H9 (cell line): ENCODE results near the gene ARHGAP15. TPM values are rescaled to one million over a fixed set of nuclear protein-coding genes. Genes with fewer than 3 reads are reported as not detected.
A peak's percentile ranks its signal among the peaks of the same experiment; 100 is the strongest.

Experiments
- DNase-seq: peaks from one replicate; pipeline ENCODE4 v3.0.0-alpha.2; 2017
- H2AFZ ChIP-seq: one replicate; pipeline ENCODE4 v1.6.1; 2013; ENCODE audit warnings: mild to moderate bottlenecking, low read length, control low read depth, moderate library complexity
- H2AK5ac ChIP-seq: 2 replicates; pipeline ENCODE4 v1.6.1; 2013; ENCODE audit warnings: low read length, control low read depth, mixed read lengths; ENCODE audit not compliant: insufficient read length
- H2BK120ac ChIP-seq: one replicate; pipeline ENCODE4 v1.6.1; 2013; ENCODE audit warnings: low read depth, mild to moderate bottlenecking, low read length, control low read depth, inconsistent platforms; ENCODE audit not compliant: poor library complexity, severe bottlenecking
- H2BK12ac ChIP-seq: 2 replicates; pipeline ENCODE4 v1.6.1; 2013; ENCODE audit warnings: low read length, control low read depth, mixed read lengths, low read depth; ENCODE audit not compliant: insufficient read length
- H2BK15ac ChIP-seq: 2 replicates; pipeline ENCODE4 v1.6.1; 2013; ENCODE audit warnings: low read depth, low read length, control low read depth
- H2BK20ac ChIP-seq: one replicate; pipeline ENCODE4 v1.6.1; 2013; ENCODE audit warnings: low read depth, mild to moderate bottlenecking, low read length, control low read depth, inconsistent platforms; ENCODE audit not compliant: poor library complexity, severe bottlenecking
- H2BK5ac ChIP-seq: 2 replicates; pipeline ENCODE4 v1.6.1; 2013; ENCODE audit warnings: low read length, control low read depth, mixed read lengths; ENCODE audit not compliant: insufficient read length
- H3K14ac ChIP-seq: 2 replicates; pipeline ENCODE4 v1.6.1; 2013; ENCODE audit warnings: low read length, control low read depth; ENCODE audit not compliant: insufficient read depth
- H3K18ac ChIP-seq: 2 replicates; pipeline ENCODE4 v1.6.1; 2013; ENCODE audit warnings: low read depth, mild to moderate bottlenecking, mixed read lengths, low read length, control low read depth; ENCODE audit not compliant: insufficient read length
- H3K23ac ChIP-seq: 2 replicates; pipeline ENCODE4 v1.6.1; 2013; ENCODE audit warnings: low read length, control low read depth, mixed read lengths, low read depth; ENCODE audit not compliant: insufficient read length
- H3K23me2 ChIP-seq: 2 replicates; pipeline ENCODE4 v1.6.1; 2013; ENCODE audit warnings: low read depth, mild to moderate bottlenecking, mixed read lengths, low read length, control low read depth; ENCODE audit not compliant: insufficient read length, poor library complexity, severe bottlenecking
- H3K27ac ChIP-seq: 2 replicates; pipeline ENCODE4 v1.5.1; 2013; ENCODE audit warnings: low read length, control low read depth, mixed read lengths, low read depth; ENCODE audit not compliant: insufficient read length
- H3K27me3 ChIP-seq: 2 replicates; pipeline ENCODE4 v1.6.1; 2013; ENCODE audit warnings: low read length, control low read depth, inconsistent platforms; ENCODE audit not compliant: insufficient read depth
- H3K4ac ChIP-seq: 2 replicates; pipeline ENCODE4 v1.6.1; 2013; ENCODE audit warnings: low read depth, mild to moderate bottlenecking, control low read depth, inconsistent platforms, low read length, moderate library complexity
- H3K4me1 ChIP-seq: 2 replicates; pipeline ENCODE4 v1.6.1; 2013; ENCODE audit warnings: low read length, control low read depth, inconsistent platforms; ENCODE audit not compliant: insufficient read depth
- H3K4me2 ChIP-seq: 2 replicates; pipeline ENCODE4 v1.6.1; 2013; ENCODE audit warnings: low read length, control low read depth, mixed read lengths; ENCODE audit not compliant: insufficient read length, insufficient read depth
- H3K56ac ChIP-seq: 2 replicates; pipeline ENCODE4 v1.6.1; 2013; ENCODE audit warnings: low read depth, mild to moderate bottlenecking, mixed read lengths, low read length, control low read depth; ENCODE audit not compliant: insufficient read length
- H3K79me1 ChIP-seq: 2 replicates; pipeline ENCODE4 v1.6.1; 2013; ENCODE audit warnings: low read depth, mild to moderate bottlenecking, moderate library complexity, low read length, control low read depth, inconsistent platforms; ENCODE audit not compliant: insufficient read depth, poor library complexity, severe bottlenecking
- H3K79me2 ChIP-seq: 2 replicates; pipeline ENCODE4 v1.6.1; 2013; ENCODE audit warnings: low read length, control low read depth, inconsistent platforms; ENCODE audit not compliant: insufficient read depth
- H3K9ac ChIP-seq: 2 replicates; pipeline ENCODE4 v1.6.1; 2013; ENCODE audit warnings: low read length, control low read depth, mixed read lengths; ENCODE audit not compliant: insufficient read length; ENCODE audit errors: extremely low read depth
- H3K9me3 ChIP-seq: one replicate; pipeline ENCODE4 v1.6.1; 2013; ENCODE audit warnings: low read depth, low read length, inconsistent platforms; ENCODE audit not compliant: control insufficient read depth
- H3T11ph ChIP-seq: one replicate; pipeline ENCODE4 v1.6.1; 2013; ENCODE audit warnings: mild to moderate bottlenecking, low read length, control low read depth, inconsistent platforms
- H4K20me1 ChIP-seq: one replicate; pipeline ENCODE4 v1.6.1; 2013; ENCODE audit not compliant: control insufficient read depth, insufficient read length, insufficient read depth
- H4K5ac ChIP-seq: 2 replicates; pipeline ENCODE4 v1.6.1; 2013; ENCODE audit warnings: low read depth, mild to moderate bottlenecking, mixed read lengths, low read length, control low read depth; ENCODE audit not compliant: insufficient read length
- H4K8ac ChIP-seq: replicated peaks from 2 replicates; pipeline ENCODE4 v1.6.1; 2013; ENCODE audit warnings: low read length, control low read depth, mixed read lengths, low read depth; ENCODE audit not compliant: insufficient read length
- H4K91ac ChIP-seq: 2 replicates; pipeline ENCODE4 v1.6.1; 2013; ENCODE audit warnings: low read depth, mild to moderate bottlenecking, moderate library complexity, mixed read lengths, low read length, control low read depth; ENCODE audit not compliant: insufficient read length
- H3K27ac Mint-ChIP-seq, 3 experiments: 2 replicates in 2 of 3; 3 replicates in 1 of 3; pipeline ENCODE4 v1.8.0; 2020 to 2021; ENCODE audit warnings: mixed read lengths in 3 of 3, mild to moderate bottlenecking in 1 of 3, moderate library complexity in 1 of 3
- H3K27me3 Mint-ChIP-seq: 2 replicates; pipeline ENCODE4 v1.8.0; 2021; ENCODE audit warnings: low read depth, mild to moderate bottlenecking, moderate library complexity, mixed read lengths
- H3K36me3 Mint-ChIP-seq, 3 experiments: 2 replicates in 2 of 3; 3 replicates in 1 of 3; pipeline ENCODE4 v1.8.0; 2020 to 2021; ENCODE audit warnings: low read depth in 3 of 3, mixed read lengths in 3 of 3; ENCODE audit not compliant: insufficient read depth in 1 of 3
- H3K4me1 Mint-ChIP-seq, 2 experiments: 2 replicates each; pipeline ENCODE4 v1.8.0; 2020; ENCODE audit warnings: mixed read lengths in 2 of 2
- H3K4me3 Mint-ChIP-seq, 2 experiments: 2 replicates in 1 of 2; 3 replicates in 1 of 2; pipeline ENCODE4 v1.8.0; 2020 to 2021; ENCODE audit warnings: mild to moderate bottlenecking in 2 of 2, mixed read lengths in 2 of 2, moderate library complexity in 1 of 2
- H3K9me3 Mint-ChIP-seq, 2 experiments: 2 replicates in 1 of 2; 3 replicates in 1 of 2; pipeline ENCODE4 v1.8.0; 2020; ENCODE audit warnings: mild to moderate bottlenecking in 2 of 2, mixed read lengths in 2 of 2, moderate library complexity in 1 of 2
- CTCF ChIP-seq: fragments of 200-600 bp; sonication (generic); conservative IDR thresholded peaks from 3 replicates; pipeline ENCODE4 v1.8.0; 2021; ENCODE audit warnings: antibody characterized with exemption, mild to moderate bottlenecking
- WGBS: extraction: QIAGEN DNeasy Blood & Tissue Kit; methylation state at CpG from one replicate; pipeline ENCODE4 v1.1.7; 2013; ENCODE audit warnings: missing lambda C conversion rate, low lambda C conversion rate, mixed read lengths; ENCODE audit not compliant: insufficient read length; ENCODE audit errors: extremely low coverage; 5-methylcytosine and 5-hydroxymethylcytosine counted together
- total RNA-seq: library from RNA; stranded (reverse); gene quantifications from 2 replicates; pipeline ENCODE4 v1.2.1, GENCODE V29; 2021

ARHGAP15 gene
- total RNA-seq, 1 experiment from 2014 or later: not detected

- no peak for DNase-seq
- Histone ChIP-seq H3K18ac (no peak overlapping the region), H3K4ac (no peak overlapping the region), H3K4me1 (peaks cover 5% of the 10 kb centered on the region; the same call in 1 of the 2 replicates), H3K9ac (no peak overlapping the region), H3K27me3 (no peaks in the 10 kb centered on the region), H2BK12ac (no peak overlapping the region), H2AK5ac (no peak overlapping the region), H3T11ph (no peak overlapping the region), H3K23me2 (no peaks in the 10 kb centered on the region), H3K23ac (no peak overlapping the region), H4K91ac (no peak overlapping the region), H4K8ac (no peak overlapping the region), H3K9me3 (no peaks in the 10 kb centered on the region), H3K79me1 (no peaks in the 10 kb centered on the region), H4K5ac (no peak overlapping the region), H3K4me2 (no peak overlapping the region), H3K56ac (no peak overlapping the region), H2BK120ac (no peak overlapping the region), H2BK15ac (no peak overlapping the region), H2BK5ac (no peak overlapping the region), H3K14ac (no peak overlapping the region), H3K27ac (no peak overlapping the region), H4K20me1 (no peaks in the 10 kb centered on the region), H2AFZ (no peak overlapping the region), H2BK20ac (no peak overlapping the region), H3K79me2 (no peaks in the 10 kb centered on the region)
- Mint-ChIP-seq H3K4me1 (peaks cover 61 to 71% of the 10 kb centered on the region in 2 experiments), H3K36me3 (no peaks in the 10 kb centered on the region), H3K27me3 (no peaks in the 10 kb centered on the region), H3K9me3 (no peaks in the 10 kb centered on the region), H3K4me3 (no peak overlapping the region), H3K27ac (peak overlapping the region in 2 of 3 experiments; percentile 23 to 72; a peak in 2 of 7 replicates)
- no peak for TF ChIP-seq CTCF
- no CpG with 5 or more reads among the region's 3 CpGs for WGBS
These were observed 629.6 kb downstream of the ARHGAP15 start for GRCh38 chr2:143758629-143759330.
